Subcutaneous adipose tissue (tissue), 4 donors: ENCODE measurements around the gene RRBP1. TPM values are rescaled to one million over a fixed set of nuclear protein-coding genes. Genes with fewer than 3 reads are reported as not detected.

ENCODE experiments used
- CTCF ChIP-seq: fragments of 450-650 bp; IDR thresholded peaks from one replicate; pipeline ENCODE4 v1.5.1; 2016; ENCODE audit warnings: low read depth, mild to moderate bottlenecking, control low read depth, antibody characterized with exemption, moderate library complexity
- total RNA-seq, 4 donors: library from RNA; depleted of rRNA; stranded (reverse); fragments of >200 nt; gene quantifications; one replicate each; pipeline ENCODE4 v1.1.0, GENCODE V29; 2016

RRBP1 gene
- total RNA-seq, 4 donors from 2014 or later = 45.0 to 71.6 (median 55.2) TPM

- no peak for TF ChIP-seq CTCF
Observed at GRCh38 chr20:17714597-17714996, 32.6 kb upstream of the RRBP1 start.

- TF ChIP-seq CTCF = no peak
Observed at GRCh38 chr20:17712708-17713107, 30.7 kb upstream of the RRBP1 start.

GRCh38 chr20:17712201-17712600 lies 30.2 kb upstream of the RRBP1 start:
- TF ChIP-seq CTCF = no peak

- TF ChIP-seq CTCF = no peak
Observed at GRCh38 chr20:17711267-17711627, 29.2 kb upstream of the RRBP1 start.

GRCh38 chr20:17710379-17711266 lies 28.6 kb upstream of the RRBP1 start:
- no peak for TF ChIP-seq CTCF

- TF ChIP-seq CTCF = no peak
Observed at GRCh38 chr20:17709361-17710293, 27.6 kb upstream of the RRBP1 start.
